Liver (tissue), 9 donors: Measurements from ENCODE around the gene LCE1D. TPM values are rescaled to one million over a fixed set of nuclear protein-coding genes. Genes with fewer than 3 reads are reported as not detected.

Source experiments
- DNase-seq: peaks from one replicate; pipeline ENCODE4 v3.0.0-alpha.2; 2017; ENCODE audit warnings: low spot score
- H3K27ac ChIP-seq, 2 donors: one replicate each; pipeline ENCODE4 v1.7.0; 2013; ENCODE audit warnings: inconsistent platforms in 2 of 2, low read length in 2 of 2, control low read depth in 1 of 2, low read depth in 1 of 2, mild to moderate bottlenecking in 1 of 2
- H3K27me3 ChIP-seq, 4 donors: one replicate each; pipeline versions ENCODE4 v1.6.1 to v1.7.0; 2013; ENCODE audit warnings: low read length in 3 of 4, inconsistent platforms in 1 of 4, mild to moderate bottlenecking in 1 of 4, moderate library complexity in 1 of 4; ENCODE audit not compliant: control insufficient read depth in 4 of 4, insufficient read depth in 4 of 4
- H3K36me3 ChIP-seq, 4 donors: one replicate each; pipeline versions ENCODE4 v1.6.1 to v1.7.0; 2013; ENCODE audit warnings: low read length in 3 of 4, mild to moderate bottlenecking in 3 of 4, low read depth in 1 of 4, moderate library complexity in 1 of 4; ENCODE audit not compliant: control insufficient read depth in 4 of 4, insufficient read depth in 3 of 4
- H3K4me1 ChIP-seq, 4 donors: one replicate each; pipeline versions ENCODE4 v1.6.1 to v1.7.0; 2013; ENCODE audit warnings: low read length in 3 of 4, mild to moderate bottlenecking in 3 of 4, moderate library complexity in 1 of 4; ENCODE audit not compliant: control insufficient read depth in 4 of 4, insufficient read depth in 4 of 4
- H3K4me3 ChIP-seq, 3 donors: one replicate each; pipeline versions ENCODE4 v1.6.1 to v1.7.0; 2013; ENCODE audit warnings: low read length in 3 of 3, control low read depth in 1 of 3, low read depth in 1 of 3, mild to moderate bottlenecking in 1 of 3
- H3K9ac ChIP-seq, 2 donors: one replicate each; pipeline ENCODE4 v1.7.0; 2013; ENCODE audit warnings: low read length in 2 of 2, mild to moderate bottlenecking in 2 of 2, moderate library complexity in 2 of 2, control low read depth in 1 of 2, low read depth in 1 of 2
- H3K9me3 ChIP-seq, 4 donors: one replicate each; pipeline versions ENCODE4 v1.6.1 to v1.7.0; 2013; ENCODE audit warnings: low read length in 3 of 4; ENCODE audit not compliant: control insufficient read depth in 4 of 4
- EGR1 ChIP-seq, 2 donors: IDR thresholded peaks; 2 replicates each; pipeline ENCODE4 v1.6.1; 2016 to 2018; ENCODE audit warnings: antibody characterized with exemption in 2 of 2, low read depth in 2 of 2
- FOXA1 ChIP-seq: IDR thresholded peaks from 2 replicates; pipeline ENCODE4 v1.6.1; 2016; ENCODE audit warnings: antibody characterized with exemption
- FOXA2 ChIP-seq: IDR thresholded peaks from 2 replicates; pipeline ENCODE4 v1.6.1; 2016; ENCODE audit warnings: antibody characterized with exemption
- GABPA ChIP-seq, 2 donors: IDR thresholded peaks in 1 of 2; conservative IDR thresholded peaks in 1 of 2; 2 replicates each; pipeline ENCODE4 v1.6.1; 2016; ENCODE audit warnings: antibody characterized with exemption in 2 of 2, mild to moderate bottlenecking in 1 of 2, moderate library complexity in 1 of 2
- HNF4G ChIP-seq: IDR thresholded peaks from 2 replicates; pipeline ENCODE4 v1.6.1; 2016; ENCODE audit warnings: antibody characterized with exemption
- NR2F2 ChIP-seq: IDR thresholded peaks from 2 replicates; pipeline ENCODE4 v1.6.1; 2016; ENCODE audit warnings: antibody characterized with exemption
- RAD21 ChIP-seq, 2 donors: IDR thresholded peaks; 2 replicates each; pipeline ENCODE4 v1.6.1; 2016; ENCODE audit warnings: antibody characterized with exemption in 2 of 2, mild to moderate bottlenecking in 2 of 2
- RXRA ChIP-seq, 2 donors: IDR thresholded peaks; 2 replicates each; pipeline ENCODE4 v1.6.1; 2017 to 2018; ENCODE audit warnings: antibody characterized with exemption in 2 of 2, mild to moderate bottlenecking in 1 of 2
- TAF1 ChIP-seq: conservative IDR thresholded peaks from 2 replicates; pipeline ENCODE4 v1.6.1; 2016; ENCODE audit warnings: antibody characterized with exemption, mild to moderate bottlenecking
- YY1 ChIP-seq: IDR thresholded peaks from 2 replicates; pipeline ENCODE4 v1.6.1; 2016; ENCODE audit warnings: antibody characterized with exemption, mild to moderate bottlenecking
- WGBS: extraction: QIAGEN DNeasy Blood & Tissue Kit; methylation state at CpG from one replicate; pipeline ENCODE4 v1.1.7; 2013; 5-methylcytosine and 5-hydroxymethylcytosine counted together
- polyA plus RNA-seq, 2 donors: library from polyadenylated mRNA; stranded (reverse) in 1 of 2; unstranded in 1 of 2; fragments of 200-250 nt in 1 of 2; fragments of >200 nt in 1 of 2; fragmentation: Nextera tagmentation in 1 of 2; extraction: Ambion mirVana in 1 of 2; gene quantifications; one replicate each; pipeline versions ENCODE4 v1.2.1 to v1.2.3, GENCODE V29; 2013 to 2015
- total RNA-seq, 2 donors: library from RNA; depleted of rRNA; stranded (reverse); fragments of >200 nt; gene quantifications; one replicate each; pipeline ENCODE4 v1.2.3, GENCODE V29; 2014
- TF ChIP-seq, protein P1 (sequence below): IDR thresholded peaks from 2 replicates; pipeline ENCODE4 v1.6.1; 2016; ENCODE audit warnings: antibody characterized with exemption, mild to moderate bottlenecking
- TF ChIP-seq, protein P2 (sequence below): fragments of 150-350 bp; IDR thresholded peaks from 2 replicates; pipeline ENCODE4 v1.5.1; 2017; ENCODE audit warnings: improper control_type of control experiment, low read depth, low read length; ENCODE audit not compliant: missing input control
- TF ChIP-seq, protein P3 (sequence below): IDR thresholded peaks from 2 replicates; pipeline ENCODE4 v1.6.1; 2016; ENCODE audit warnings: antibody characterized with exemption
- TF ChIP-seq, protein P4 (sequence below): IDR thresholded peaks from 2 replicates; pipeline ENCODE4 v1.6.1; 2016; ENCODE audit warnings: antibody characterized with exemption
- TF ChIP-seq, protein P5 (sequence below): IDR thresholded peaks from 2 replicates; pipeline ENCODE4 v1.6.1; 2016; ENCODE audit warnings: antibody characterized with exemption
- donor health status: healthy.
- donor health status: healthy.
- donor health status: healthy.
- donor health status: healthy.
- donor health status: healthy.

Gene LCE1D, protein sequence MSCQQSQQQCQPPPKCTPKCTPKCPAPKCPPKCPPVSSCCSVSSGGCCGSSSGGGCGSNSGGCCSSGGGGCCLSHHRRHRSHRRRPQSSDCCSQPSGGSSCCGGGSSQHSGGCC
- total RNA-seq (not detected), polyA plus RNA-seq (not detected)

DNA sequence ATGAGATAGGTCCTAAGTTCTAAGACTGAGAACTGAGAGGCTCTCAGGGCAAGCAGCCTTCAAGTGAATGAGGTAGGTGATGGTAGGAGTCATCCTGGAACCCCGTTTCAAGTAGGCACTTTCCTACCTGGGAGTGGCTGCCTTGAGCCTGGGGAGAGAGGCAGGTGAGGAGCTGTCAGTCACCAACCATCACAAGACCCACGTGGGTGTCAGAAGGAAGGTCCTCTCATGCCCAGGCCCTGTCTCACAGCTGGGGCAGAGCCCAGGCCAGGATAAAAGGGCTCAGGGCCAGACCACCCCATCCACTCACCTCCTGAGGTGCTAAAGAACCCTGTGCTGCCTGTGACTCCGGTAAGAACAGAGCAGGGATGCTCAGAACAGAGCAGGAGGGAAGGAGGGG lies at the start of gene LCE1D:
Gene LCE1D (plus strand): TSS at position 301 of the 400 bp plus-strand sequence. CDS start 1,074 bp downstream, outside the sequence.
- H3K27me3 ChIP-seq, result peaks cover 0 to 3% (median 0%) of the 10 kb centered on the region in 4 donors
- DNase-seq, result no peak

More for the DNA sequence above, at the start of gene LCE1D:
- H3K36me3 ChIP-seq, result no peaks in the 10 kb centered on the region
- TF ChIP-seq TAF1 (no peak), RXRA (IDR thresholded peaks at IDR 0.05) (no peak), GABPA (IDR thresholded peaks at IDR 0.05 in 1 of 2, conservative IDR thresholded peaks at IDR 0.05 in 1 of 2) (no peak), RAD21 (IDR thresholded peaks at IDR 0.05) (no peak), FOXA1 (no peak), FOXA2 (no peak), YY1 (no peak), EGR1 (IDR thresholded peaks at IDR 0.05; ENCODE audit: low read depth in 2 of 2) (no peak), HNF4G (no peak), NR2F2 (no peak)
- TF ChIP-seq, protein P1, sequence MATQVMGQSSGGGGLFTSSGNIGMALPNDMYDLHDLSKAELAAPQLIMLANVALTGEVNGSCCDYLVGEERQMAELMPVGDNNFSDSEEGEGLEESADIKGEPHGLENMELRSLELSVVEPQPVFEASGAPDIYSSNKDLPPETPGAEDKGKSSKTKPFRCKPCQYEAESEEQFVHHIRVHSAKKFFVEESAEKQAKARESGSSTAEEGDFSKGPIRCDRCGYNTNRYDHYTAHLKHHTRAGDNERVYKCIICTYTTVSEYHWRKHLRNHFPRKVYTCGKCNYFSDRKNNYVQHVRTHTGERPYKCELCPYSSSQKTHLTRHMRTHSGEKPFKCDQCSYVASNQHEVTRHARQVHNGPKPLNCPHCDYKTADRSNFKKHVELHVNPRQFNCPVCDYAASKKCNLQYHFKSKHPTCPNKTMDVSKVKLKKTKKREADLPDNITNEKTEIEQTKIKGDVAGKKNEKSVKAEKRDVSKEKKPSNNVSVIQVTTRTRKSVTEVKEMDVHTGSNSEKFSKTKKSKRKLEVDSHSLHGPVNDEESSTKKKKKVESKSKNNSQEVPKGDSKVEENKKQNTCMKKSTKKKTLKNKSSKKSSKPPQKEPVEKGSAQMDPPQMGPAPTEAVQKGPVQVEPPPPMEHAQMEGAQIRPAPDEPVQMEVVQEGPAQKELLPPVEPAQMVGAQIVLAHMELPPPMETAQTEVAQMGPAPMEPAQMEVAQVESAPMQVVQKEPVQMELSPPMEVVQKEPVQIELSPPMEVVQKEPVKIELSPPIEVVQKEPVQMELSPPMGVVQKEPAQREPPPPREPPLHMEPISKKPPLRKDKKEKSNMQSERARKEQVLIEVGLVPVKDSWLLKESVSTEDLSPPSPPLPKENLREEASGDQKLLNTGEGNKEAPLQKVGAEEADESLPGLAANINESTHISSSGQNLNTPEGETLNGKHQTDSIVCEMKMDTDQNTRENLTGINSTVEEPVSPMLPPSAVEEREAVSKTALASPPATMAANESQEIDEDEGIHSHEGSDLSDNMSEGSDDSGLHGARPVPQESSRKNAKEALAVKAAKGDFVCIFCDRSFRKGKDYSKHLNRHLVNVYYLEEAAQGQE, result no peak
- TF ChIP-seq, protein P2, sequence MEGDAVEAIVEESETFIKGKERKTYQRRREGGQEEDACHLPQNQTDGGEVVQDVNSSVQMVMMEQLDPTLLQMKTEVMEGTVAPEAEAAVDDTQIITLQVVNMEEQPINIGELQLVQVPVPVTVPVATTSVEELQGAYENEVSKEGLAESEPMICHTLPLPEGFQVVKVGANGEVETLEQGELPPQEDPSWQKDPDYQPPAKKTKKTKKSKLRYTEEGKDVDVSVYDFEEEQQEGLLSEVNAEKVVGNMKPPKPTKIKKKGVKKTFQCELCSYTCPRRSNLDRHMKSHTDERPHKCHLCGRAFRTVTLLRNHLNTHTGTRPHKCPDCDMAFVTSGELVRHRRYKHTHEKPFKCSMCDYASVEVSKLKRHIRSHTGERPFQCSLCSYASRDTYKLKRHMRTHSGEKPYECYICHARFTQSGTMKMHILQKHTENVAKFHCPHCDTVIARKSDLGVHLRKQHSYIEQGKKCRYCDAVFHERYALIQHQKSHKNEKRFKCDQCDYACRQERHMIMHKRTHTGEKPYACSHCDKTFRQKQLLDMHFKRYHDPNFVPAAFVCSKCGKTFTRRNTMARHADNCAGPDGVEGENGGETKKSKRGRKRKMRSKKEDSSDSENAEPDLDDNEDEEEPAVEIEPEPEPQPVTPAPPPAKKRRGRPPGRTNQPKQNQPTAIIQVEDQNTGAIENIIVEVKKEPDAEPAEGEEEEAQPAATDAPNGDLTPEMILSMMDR, result no peak
- TF ChIP-seq, protein P3, sequence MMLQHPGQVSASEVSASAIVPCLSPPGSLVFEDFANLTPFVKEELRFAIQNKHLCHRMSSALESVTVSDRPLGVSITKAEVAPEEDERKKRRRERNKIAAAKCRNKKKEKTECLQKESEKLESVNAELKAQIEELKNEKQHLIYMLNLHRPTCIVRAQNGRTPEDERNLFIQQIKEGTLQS, result no peak
- TF ChIP-seq, protein P4, sequence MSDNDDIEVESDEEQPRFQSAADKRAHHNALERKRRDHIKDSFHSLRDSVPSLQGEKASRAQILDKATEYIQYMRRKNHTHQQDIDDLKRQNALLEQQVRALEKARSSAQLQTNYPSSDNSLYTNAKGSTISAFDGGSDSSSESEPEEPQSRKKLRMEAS, result no peak
- TF ChIP-seq, protein P5, sequence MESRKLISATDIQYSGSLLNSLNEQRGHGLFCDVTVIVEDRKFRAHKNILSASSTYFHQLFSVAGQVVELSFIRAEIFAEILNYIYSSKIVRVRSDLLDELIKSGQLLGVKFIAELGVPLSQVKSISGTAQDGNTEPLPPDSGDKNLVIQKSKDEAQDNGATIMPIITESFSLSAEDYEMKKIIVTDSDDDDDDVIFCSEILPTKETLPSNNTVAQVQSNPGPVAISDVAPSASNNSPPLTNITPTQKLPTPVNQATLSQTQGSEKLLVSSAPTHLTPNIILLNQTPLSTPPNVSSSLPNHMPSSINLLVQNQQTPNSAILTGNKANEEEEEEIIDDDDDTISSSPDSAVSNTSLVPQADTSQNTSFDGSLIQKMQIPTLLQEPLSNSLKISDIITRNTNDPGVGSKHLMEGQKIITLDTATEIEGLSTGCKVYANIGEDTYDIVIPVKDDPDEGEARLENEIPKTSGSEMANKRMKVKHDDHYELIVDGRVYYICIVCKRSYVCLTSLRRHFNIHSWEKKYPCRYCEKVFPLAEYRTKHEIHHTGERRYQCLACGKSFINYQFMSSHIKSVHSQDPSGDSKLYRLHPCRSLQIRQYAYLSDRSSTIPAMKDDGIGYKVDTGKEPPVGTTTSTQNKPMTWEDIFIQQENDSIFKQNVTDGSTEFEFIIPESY, result no peak
- 38% methylated on average over 3 of the region's 3 CpGs for WGBS
- no peak within 1 kb of the TSS for H3K4me3 ChIP-seq
- H3K9ac ChIP-seq, result no peak within 1 kb of the TSS
- no peak within 1 kb of the TSS for H3K27ac ChIP-seq
- no peaks in the 10 kb centered on the region for H3K9me3 ChIP-seq
- no peaks in the 10 kb centered on the region for H3K4me1 ChIP-seq
